ENCODE measurements around the gene CNTN5. TPM values are rescaled to one million over a fixed set of nuclear protein-coding genes. Genes with fewer than 3 reads are reported as not detected.

The CNTN5 gene
- total RNA-seq, 1 experiment from 2014 or later: 1.5 TPM

- Histone ChIP-seq H3K36me3 (no peaks in the 10 kb centered on the region), H3K9me3 (no peaks in the 10 kb centered on the region), H3K27me3 (no peaks in the 10 kb centered on the region), H3K4me3 (no peak overlapping the region)
- no peak for DNase-seq
Observed at GRCh38 chr11:100011697-100012096, 990.9 kb downstream of the CNTN5 start.

- no peaks in the 10 kb centered on the region for H3K27me3 ChIP-seq
- no peak for DNase-seq
- no peaks in the 10 kb centered on the region for H3K9me3 ChIP-seq
- H3K36me3 ChIP-seq: no peaks in the 10 kb centered on the region
- no peak overlapping the region for H3K4me3 ChIP-seq
Observed at GRCh38 chr11:100013011-100013410, 992.3 kb downstream of the CNTN5 start.

- DNase-seq: no peak
- Histone ChIP-seq H3K36me3 (no peaks in the 10 kb centered on the region), H3K9me3 (no peaks in the 10 kb centered on the region), H3K27me3 (no peaks in the 10 kb centered on the region), H3K4me3 (no peak overlapping the region)
Observed at GRCh38 chr11:100031973-100032372, 1011.2 kb downstream of the CNTN5 start.

GRCh38 chr11:100061006-100061405 is 1040.3 kb downstream of the CNTN5 start:
- no peaks in the 10 kb centered on the region for H3K27me3 ChIP-seq
- no peak for DNase-seq
- H3K36me3 ChIP-seq: no peaks in the 10 kb centered on the region
- no peaks in the 10 kb centered on the region for H3K9me3 ChIP-seq
- H3K4me3 ChIP-seq: peak overlapping the region; percentile 11; the same call in 1 of the 2 replicates

DNA sequence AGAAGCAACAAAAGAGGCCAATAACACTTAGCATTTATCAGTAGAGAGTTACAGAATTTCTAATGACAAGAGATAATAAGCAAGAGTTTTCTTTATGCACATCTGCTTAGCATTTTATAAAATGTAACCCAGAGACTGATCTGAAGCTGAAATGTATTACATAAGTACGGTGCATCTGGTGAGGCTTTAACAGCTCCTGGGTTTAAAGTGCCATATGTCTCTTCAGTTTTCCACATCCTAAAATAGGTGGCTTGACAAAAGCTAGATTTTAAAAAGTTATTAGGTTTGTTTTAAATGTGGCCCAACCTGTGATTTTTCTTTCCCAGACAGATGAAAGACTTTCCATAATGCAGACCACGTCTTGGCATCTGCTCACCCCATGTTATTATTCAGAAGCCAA is 1045.7 kb downstream of the CNTN5 start:
- H3K36me3 ChIP-seq: no peaks in the 10 kb centered on the region
- DNase-seq: no peak
- no peaks in the 10 kb centered on the region for H3K9me3 ChIP-seq
- H3K27me3 ChIP-seq: no peaks in the 10 kb centered on the region
- no peak overlapping the region for H3K4me3 ChIP-seq

GRCh38 chr11:100068116-100068515 is 1047.4 kb downstream of the CNTN5 start:
- DNase-seq: no peak
- H3K36me3 ChIP-seq: no peaks in the 10 kb centered on the region
- no peaks in the 10 kb centered on the region for H3K9me3 ChIP-seq
- no peak overlapping the region for H3K4me3 ChIP-seq
- no peaks in the 10 kb centered on the region for H3K27me3 ChIP-seq

DNA sequence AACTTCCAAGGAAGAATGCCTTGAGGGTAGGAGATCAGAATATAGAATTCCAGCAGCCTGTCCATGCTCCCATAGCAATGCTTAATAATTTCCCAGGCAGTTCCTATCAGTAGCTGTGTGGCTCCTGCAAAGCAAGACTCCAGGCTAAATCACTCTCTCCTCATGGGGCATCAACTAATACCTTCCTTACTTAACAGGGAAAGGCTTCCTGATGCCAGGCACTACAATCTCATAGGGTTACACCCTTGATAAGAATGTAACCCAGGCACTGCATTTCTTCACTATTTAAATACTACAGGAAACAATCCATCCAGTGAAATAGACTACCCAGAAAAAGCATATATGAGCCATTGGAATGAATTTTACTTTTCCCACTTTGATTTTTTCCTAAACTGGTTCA is 1051.4 kb downstream of the CNTN5 start:
- H3K36me3 ChIP-seq: no peaks in the 10 kb centered on the region
- no peaks in the 10 kb centered on the region for H3K9me3 ChIP-seq
- no peaks in the 10 kb centered on the region for H3K27me3 ChIP-seq
- no peak overlapping the region for H3K4me3 ChIP-seq
- no peak for DNase-seq

GRCh38 chr11:100080381-100080780 is 1059.6 kb downstream of the CNTN5 start:
- no peaks in the 10 kb centered on the region for H3K36me3 ChIP-seq
- H3K4me3 ChIP-seq: no peak overlapping the region
- H3K9me3 ChIP-seq: no peaks in the 10 kb centered on the region; the same call in 1 of the 2 replicates
- DNase-seq: no peak
- H3K27me3 ChIP-seq: no peaks in the 10 kb centered on the region

GRCh38 chr11:100080821-100081220 is 1060.1 kb downstream of the CNTN5 start:
- no peaks in the 10 kb centered on the region for H3K36me3 ChIP-seq
- H3K27me3 ChIP-seq: no peaks in the 10 kb centered on the region
- no peak overlapping the region for H3K4me3 ChIP-seq
- no peaks in the 10 kb centered on the region; the same call in 1 of the 2 replicates for H3K9me3 ChIP-seq
- DNase-seq: no peak

- Histone ChIP-seq H3K9me3 (no peaks in the 10 kb centered on the region; the same call in 1 of the 2 replicates), H3K4me3 (no peak overlapping the region), H3K36me3 (no peaks in the 10 kb centered on the region), H3K27me3 (no peaks in the 10 kb centered on the region)
- no peak for DNase-seq
Observed at GRCh38 chr11:100093698-100094097, 1072.9 kb downstream of the CNTN5 start.

DNA sequence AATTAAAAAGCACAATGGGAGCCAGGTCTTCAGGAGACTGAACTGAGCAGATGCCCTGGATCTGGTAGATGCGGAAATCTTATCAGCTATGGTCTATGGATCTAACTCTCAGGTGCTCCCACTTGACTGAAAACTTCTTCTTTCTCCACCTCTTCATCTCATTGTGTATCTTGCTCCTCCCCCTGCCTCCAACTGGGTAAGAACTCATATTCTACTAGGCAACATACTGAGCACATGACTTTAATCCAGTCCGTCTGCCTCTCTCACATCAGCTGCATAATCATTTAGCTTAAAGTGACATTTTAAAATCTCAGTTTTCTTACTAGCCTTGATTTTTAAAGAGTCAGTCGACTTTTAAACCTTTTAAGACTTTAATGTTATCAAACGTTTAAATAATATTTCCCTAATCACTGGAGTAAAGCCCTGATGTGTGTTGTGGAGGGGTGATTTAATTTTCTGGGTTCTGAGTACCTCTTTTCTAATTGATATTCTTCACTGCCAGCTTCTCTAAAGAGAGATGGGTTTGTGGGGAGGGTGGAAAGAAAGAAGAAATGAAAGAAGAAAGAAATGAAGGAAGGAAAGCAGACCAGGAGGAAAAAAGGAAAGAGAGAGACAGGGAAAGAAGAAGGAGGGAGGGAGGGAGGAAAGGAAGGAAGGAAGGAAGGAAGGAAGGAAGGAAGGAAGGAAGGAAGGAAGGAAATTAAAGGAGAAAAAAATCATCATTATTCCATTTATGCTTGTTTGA is 1073.5 kb downstream of the CNTN5 start:
- Histone ChIP-seq H3K27me3 (no peaks in the 10 kb centered on the region), H3K36me3 (no peaks in the 10 kb centered on the region), H3K4me3 (no peak overlapping the region), H3K9me3 (no peaks in the 10 kb centered on the region)
- DNase-seq: no peak

- no peak overlapping the region for H3K4me3 ChIP-seq
- H3K9me3 ChIP-seq: no peaks in the 10 kb centered on the region
- H3K36me3 ChIP-seq: no peaks in the 10 kb centered on the region
- DNase-seq: no peak
- H3K27me3 ChIP-seq: no peaks in the 10 kb centered on the region
Observed at GRCh38 chr11:100095809-100096208, 1075.1 kb downstream of the CNTN5 start.

DNA sequence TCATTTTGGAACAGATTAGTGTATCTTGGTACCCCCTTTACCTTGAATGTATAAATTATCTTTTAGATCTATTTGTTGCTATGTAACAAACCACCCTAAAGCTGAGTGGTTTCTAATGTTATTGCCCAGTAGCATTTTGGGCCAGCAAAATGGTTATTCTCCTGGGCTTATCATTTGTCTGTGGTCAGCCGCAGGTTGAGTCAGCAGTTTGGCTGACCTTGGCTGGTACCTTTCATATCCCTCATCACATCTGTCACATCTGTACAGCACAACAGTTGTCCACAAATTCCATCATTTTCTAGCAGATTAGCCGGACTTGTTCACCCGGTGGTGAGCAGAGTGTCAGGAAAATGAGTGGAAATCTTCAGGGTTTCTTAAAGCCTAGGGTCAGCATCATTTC is 1077.8 kb downstream of the CNTN5 start:
- no peaks in the 10 kb centered on the region for H3K27me3 ChIP-seq
- H3K9me3 ChIP-seq: no peaks in the 10 kb centered on the region
- DNase-seq: peak; percentile 10
- no peaks in the 10 kb centered on the region for H3K36me3 ChIP-seq
- H3K4me3 ChIP-seq: no peak overlapping the region

DNA sequence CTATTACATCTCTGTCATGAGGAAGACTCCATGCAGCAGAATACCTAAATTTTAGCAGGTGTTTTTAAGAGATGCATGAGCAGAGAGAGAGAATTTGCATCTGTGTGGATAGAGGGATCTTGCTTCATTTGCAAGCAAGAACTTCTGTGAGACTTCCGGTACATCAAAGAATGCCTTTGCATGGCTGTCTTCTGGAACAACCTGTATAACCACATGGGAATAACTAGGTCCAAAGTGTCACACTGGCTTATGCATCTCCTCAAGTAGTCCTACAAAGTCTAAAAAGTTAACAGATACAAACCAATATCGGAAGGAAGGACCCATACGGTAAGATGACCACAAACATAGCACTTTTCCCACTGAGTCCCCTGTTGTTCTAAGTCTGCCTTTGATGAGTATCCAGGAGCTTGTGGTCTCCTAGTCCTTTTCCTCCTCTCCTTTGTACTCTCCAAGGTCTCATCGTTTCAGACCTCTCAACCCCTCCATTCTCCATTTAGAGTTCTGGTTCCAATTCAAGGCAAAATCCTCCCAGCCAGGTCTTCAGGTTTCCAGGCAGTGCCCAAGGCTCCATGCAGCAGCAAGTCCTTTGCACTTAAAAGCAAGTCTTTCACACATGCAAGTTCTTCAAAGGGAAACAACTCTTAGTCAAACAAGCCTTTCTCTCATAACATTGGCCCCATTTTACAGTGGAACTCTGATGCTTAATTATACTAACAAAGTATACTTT is 1084.7 kb downstream of the CNTN5 start:
- Histone ChIP-seq H3K4me3 (no peak overlapping the region), H3K27me3 (no peaks in the 10 kb centered on the region), H3K9me3 (no peaks in the 10 kb centered on the region), H3K36me3 (no peaks in the 10 kb centered on the region)
- DNase-seq: no peak

DNA sequence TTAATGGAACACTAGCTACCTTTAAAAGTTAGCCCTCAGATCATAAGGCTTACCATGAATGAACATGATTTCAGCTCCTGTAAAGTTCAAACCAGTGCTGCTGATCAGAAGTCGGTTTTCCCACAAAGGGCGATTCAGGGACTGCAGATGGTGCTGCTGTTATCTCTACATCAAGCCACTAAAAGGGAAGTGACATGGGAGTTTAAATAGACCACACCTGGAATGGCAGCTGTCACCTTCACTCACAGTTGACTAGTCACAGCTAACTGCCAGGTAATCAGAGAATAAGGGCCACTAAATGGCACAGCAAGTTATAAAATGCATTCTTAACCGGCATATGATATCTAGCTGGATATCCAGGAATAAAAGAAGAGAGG is 1085.2 kb downstream of the CNTN5 start:
- DNase-seq: no peak
- Histone ChIP-seq H3K4me3 (no peak overlapping the region), H3K36me3 (no peaks in the 10 kb centered on the region), H3K27me3 (no peaks in the 10 kb centered on the region), H3K9me3 (no peaks in the 10 kb centered on the region)

DNA sequence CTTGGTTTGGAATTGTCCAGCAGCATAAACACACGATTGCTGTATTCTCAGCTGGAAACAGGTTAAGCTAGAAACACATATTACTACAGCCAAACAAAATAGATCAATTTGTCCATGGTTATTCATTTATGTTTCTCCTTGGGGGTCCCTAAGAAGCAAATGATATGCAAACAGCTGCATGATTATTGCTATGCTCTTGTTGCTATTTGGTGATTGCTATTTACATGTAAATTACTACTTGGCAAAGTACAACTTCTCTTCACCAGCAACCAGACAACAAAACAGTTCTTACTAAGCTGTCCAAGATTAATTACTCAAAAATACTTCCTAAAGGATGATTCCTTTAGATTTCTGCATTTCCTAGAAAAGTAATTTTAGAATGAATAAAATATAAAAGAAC is 1098.4 kb downstream of the CNTN5 start:
- H3K9me3 ChIP-seq: no peaks in the 10 kb centered on the region
- no peak overlapping the region for H3K4me3 ChIP-seq
- no peak for DNase-seq

GRCh38 chr11:100133114-100133513 is 1112.4 kb downstream of the CNTN5 start:
- no peak for DNase-seq
- Histone ChIP-seq H3K27me3 (no peaks in the 10 kb centered on the region), H3K36me3 (no peaks in the 10 kb centered on the region)

More for the DNA sequence above, 1098.4 kb downstream of the CNTN5 start:
- Histone ChIP-seq H3K36me3 (no peaks in the 10 kb centered on the region), H3K27me3 (no peaks in the 10 kb centered on the region)

DNA sequence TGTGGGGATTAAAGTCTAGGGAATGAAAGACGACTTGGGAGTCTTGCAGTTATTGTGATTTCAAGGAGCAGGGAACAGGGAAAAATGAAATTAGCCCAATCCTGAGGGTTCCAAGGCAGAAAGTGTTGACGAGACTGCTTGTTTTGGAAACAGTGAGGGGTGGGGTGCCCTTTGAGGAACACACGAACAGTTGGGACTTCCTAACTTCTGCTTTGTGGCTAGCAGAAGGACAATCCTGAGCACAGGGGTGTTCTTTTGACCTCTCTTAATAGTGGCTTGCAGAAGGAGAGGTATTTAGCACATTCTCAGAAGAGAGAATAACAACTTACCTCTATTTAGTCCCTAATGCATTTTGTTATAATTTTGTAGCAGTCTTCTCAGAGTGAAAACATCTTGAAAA is 1120.5 kb downstream of the CNTN5 start:
- no peaks in the 10 kb centered on the region for H3K9me3 ChIP-seq
- H3K27me3 ChIP-seq: no peaks in the 10 kb centered on the region
- no peaks in the 10 kb centered on the region for H3K36me3 ChIP-seq
- no peak for DNase-seq
- H3K4me3 ChIP-seq: no peak overlapping the region

More at GRCh38 chr11:100133114-100133513, 1112.4 kb downstream of the CNTN5 start:
- Histone ChIP-seq H3K9me3 (no peaks in the 10 kb centered on the region), H3K4me3 (no peak overlapping the region)

Data from MG63 (cell line).